DMS 273 (cell line): ENCODE results near the gene SPDL1.

Experiments used
- DNase-seq: peaks from one replicate; lab custom pipeline; 2025; ENCODE audit not compliant: unreplicated experiment; lab: John Stamatoyannopoulos, UW

SPDL1 gene, protein sequence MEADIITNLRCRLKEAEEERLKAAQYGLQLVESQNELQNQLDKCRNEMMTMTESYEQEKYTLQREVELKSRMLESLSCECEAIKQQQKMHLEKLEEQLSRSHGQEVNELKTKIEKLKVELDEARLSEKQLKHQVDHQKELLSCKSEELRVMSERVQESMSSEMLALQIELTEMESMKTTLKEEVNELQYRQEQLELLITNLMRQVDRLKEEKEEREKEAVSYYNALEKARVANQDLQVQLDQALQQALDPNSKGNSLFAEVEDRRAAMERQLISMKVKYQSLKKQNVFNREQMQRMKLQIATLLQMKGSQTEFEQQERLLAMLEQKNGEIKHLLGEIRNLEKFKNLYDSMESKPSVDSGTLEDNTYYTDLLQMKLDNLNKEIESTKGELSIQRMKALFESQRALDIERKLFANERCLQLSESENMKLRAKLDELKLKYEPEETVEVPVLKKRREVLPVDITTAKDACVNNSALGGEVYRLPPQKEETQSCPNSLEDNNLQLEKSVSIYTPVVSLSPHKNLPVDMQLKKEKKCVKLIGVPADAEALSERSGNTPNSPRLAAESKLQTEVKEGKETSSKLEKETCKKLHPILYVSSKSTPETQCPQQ

DNA sequence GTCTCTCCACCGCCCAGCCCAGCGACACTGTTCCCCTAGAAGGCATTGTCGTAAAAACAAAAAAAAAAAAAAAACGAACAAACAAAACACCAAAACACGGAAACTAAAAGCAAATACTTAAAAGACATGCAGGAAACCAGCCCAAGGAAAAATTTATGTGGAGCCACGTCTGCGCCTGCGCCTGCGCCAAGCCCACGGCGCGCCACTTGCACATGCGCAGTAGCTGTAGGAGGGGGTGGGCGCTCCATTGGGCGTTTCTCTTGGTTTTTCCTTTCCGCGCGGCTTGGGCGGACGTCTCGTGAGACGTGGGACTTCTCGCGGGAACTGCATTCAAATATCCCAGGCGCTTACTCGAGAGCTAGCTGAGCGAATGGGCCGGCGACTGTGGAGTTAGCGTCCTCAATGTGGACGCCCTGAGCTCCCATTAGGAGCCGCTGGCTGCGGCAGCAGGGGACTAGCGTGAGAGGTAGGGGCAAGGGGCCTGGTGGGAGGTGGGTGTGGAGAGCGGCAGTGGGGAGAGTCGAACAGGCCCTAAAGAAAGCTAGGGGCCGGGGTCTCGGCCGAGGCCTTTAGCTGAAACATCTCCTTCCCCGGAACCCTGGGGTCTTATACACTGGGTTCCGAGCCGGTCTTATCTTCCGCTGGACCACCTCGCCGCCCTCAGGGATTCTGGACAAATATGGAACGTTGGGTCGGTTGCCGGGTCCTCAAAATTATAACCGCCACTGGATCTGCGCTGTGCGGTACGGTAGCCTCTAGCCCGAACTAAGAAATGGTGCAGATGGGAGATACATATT, at the start of gene SPDL1:
Gene SPDL1 (plus strand): TSS at position 350 of the 797 bp plus-strand sequence. CDS start 4,644 bp downstream, outside the sequence.
- DNase-seq: peak; percentile 98

DNA sequence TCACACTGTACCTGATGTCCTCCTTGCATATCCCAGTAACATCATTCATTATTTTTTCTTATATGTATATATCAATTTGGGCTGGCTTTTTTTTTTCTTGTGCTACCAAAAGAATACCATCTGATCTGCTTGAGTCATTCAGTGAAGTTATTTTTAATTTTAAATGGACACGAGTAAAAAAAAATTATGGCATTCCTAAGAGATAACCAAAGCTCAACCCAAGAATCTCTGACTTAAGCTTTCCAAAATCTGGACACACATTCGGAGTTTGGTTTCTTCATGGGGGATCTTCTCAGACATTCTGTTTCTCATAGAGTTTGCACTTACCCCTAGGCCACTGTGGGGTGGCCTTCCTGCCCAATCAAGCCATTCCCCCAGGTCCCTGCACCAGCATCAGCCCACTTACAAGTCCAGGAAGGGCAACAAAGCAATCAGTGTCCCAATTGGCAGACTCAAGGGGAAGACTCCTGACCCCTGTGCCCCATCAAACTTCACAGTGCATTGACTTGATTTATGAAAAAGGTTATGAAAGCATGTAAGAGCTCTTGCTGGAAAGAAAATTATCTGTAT, 49.2 kb upstream of the SPDL1 start:
- DNase-seq: no peak

DNA sequence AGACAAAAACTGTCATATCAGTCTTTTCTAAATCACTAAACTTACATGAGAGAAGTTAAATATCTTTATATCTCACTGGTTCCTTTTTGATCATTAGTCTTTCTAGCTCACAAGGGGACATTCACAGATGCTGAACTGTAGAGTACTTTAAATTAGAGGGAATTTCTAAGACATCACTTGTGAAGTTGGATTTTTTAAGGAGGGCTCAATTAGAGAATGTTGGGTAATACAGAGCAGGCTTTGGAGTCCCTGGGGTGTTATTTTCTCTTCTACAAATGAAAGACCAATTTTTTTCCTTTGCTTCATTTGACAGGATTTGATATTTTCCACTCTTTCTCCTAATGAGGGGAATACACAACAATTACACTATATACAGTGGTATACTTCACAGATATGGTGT, 48.6 kb upstream of the SPDL1 start:
- no peak for DNase-seq

DNA sequence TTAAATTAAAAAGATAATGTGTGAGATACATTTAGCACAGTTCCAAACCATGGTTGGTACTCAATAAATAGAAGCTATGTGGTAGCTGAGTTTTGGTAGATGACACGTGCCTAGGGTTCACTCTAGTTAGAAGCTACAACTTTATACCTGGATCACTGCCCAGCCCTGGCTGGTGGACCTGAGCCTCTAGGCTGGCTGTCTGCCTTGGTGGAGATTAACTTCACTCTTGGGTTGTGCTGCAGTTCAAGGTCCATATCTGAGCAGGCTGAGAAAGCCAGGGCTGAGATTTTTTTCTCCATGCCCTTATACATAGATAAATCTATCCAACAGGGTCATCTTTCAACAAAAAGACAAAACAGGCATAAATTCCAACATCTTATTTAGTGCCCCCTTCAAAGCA, 44.6 kb upstream of the SPDL1 start:
- DNase-seq: peak; percentile 7

DNA sequence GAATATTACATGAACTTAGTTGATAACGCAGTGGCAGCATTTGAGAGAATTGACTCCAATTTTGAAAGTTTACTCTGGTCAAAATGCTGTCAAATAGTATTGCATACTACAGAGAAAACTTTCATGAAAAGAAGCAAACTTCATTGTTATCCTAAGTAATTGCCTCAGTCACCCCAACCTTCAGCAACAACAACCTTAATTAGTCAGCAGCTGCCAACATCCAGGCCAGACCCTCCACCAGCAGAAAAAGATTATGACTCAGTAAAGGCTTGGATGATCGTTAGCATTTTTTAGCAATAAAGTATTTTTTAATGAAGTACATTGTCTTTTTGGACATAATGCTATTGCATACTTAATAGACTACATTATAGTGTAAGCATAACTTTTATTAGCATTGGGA, 40.8 kb upstream of the SPDL1 start:
- DNase-seq: no peak

DNA sequence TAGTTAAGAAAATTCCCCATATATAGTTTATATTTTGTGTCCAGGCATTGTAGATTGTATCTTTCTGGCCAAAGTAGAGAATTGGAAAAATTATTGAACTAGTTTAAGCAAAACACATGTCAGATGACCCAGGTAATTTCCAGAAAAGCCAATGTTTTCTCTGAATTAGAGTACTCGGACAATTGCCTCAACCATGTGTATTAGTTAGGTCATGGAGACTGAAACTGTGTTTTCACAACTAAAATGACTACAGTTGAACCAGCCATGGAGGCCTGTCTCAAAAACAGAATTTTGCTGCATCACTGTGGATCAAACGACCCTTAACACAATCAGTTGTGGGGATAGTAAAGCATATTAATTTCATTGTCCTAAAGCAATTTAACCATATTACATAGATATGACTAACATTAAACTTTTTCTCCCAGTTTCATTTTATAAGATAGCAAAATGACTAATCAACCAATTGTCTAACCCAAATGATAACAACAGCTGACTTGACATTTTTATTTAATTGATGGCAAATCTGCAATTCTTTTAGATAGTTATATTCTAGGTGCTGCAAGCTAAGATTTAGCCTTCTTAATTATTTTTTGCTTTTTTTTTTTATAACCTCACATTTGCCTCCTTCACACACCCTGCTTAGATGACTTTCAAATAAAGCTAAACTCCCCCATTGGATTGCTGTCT, 39.2 kb upstream of the SPDL1 start:
- no peak for DNase-seq

DNA sequence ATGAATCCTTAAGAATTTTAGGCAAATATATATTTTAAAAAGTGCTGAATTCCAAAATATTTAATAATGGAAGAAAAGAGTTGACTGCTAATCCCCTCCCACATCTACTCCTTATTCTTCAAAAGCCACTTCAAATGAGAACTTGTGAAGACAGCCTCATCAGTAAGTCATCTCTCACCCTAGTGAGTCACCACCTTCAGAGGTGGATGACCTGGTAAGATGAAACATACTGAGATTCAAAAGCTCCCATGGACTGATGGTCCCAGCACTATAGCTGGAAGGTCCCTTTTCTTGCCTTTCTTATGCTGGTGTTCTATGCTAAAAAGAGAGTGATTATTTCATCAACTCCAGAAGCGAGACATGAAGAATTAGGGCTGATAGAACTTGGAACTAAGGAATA, 37.8 kb upstream of the SPDL1 start:
- no peak for DNase-seq

DNA sequence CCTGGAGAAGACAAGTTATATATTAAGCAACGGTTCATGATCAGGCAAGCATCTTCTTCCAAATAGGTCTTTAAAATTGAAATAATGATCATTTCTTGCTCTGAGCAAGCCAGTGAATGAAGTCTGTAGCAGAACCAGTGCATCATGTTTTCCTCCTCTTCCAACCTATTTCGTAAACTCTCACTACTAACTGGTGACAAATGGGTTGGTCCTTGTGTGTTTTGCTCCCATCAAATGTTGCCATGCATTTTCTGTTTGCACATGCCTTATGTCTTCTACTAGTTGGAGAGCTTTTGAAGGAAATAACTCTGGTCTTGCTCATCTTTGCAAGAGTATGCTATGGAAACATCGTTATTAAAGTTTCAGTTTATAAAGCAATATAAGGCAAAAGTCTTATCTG, 37.2 kb upstream of the SPDL1 start:
- no peak for DNase-seq

DNA sequence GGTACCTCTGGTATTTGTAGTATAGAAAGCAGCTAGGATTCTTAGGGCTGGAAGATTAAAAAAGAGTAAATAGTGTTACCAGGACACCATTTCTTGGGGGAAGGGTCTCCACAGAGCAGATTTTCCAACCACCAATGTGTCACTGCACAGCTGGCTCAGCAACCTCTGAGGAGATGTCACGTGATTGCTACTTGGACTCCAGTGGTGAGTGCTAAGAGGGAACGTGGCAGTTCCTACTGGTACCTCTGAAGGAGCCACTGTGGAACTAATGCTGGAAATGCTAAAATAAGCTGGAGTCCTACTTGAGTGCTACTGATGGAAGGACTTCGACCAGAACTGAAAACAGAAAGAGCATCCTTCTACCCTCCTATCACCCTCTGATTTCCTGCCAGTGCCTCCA, 36.1 kb upstream of the SPDL1 start:
- DNase-seq: no peak

DNA sequence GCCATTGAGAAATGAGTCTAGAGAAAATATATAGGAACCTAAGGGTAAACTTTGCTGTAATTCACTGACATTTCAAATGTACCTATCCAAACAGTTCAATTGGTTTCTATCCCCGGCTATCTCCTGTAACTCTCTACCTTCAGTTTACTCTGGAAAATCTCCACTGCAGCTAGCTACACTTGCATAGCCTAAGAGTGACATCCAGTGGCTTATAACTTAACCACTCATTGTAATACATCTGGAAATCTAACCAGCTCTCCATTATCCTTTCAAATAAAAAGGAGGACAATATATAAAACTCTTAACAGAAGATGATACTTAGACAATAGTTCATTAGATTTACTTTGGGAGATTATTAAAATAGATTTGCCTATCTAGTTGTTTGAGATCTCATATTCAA, 35.3 kb upstream of the SPDL1 start:
- peak; percentile 70 for DNase-seq

DNA sequence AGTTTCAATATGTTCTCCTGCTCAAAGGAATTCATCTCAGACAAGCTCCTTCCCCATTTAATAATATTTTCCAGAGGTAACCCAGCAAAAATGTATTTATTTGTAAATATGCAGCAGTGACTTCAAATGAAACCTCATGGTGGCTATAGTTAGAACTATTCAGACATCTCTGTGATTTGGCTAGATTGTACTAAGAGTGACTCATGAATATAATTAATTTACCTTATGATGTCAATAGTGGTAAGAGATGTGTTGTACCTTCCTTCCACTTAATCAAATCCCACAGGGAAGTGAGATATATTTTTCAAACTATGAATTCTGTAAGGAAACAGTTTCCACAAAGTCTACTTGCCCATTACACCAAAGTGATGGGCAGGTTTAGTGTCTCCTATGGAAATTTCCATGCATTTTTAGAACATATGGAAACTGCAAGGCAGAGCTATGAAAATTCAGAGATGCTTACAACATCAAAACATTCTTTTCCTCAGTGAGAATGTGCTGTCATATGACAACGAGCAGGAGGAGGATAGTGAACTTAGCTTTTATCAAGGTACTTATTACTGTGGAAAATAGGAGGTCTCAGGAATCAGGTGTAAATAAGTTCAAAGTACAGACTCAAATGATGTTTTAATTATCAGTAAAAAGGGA, 34.0 kb upstream of the SPDL1 start:
- DNase-seq: no peak

DNA sequence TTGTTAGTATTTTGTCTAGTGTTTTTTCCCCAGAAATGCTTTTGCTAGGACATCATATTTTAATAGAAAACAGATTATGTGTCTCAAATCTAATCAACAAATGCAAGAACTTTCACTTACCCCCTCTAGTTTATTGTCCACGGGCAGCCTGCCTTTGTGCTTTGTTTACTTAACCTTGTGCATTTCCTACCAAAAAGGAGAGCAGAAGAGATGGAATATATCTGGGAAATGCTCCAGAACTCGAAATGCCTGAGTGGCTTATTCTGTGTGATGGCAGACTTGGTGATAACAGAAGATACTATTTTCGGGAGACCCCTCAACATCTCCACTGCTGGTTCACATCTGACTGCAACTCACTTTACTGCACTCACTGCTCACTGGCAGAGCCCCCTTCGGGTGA, 33.3 kb upstream of the SPDL1 start:
- no peak for DNase-seq

DNA sequence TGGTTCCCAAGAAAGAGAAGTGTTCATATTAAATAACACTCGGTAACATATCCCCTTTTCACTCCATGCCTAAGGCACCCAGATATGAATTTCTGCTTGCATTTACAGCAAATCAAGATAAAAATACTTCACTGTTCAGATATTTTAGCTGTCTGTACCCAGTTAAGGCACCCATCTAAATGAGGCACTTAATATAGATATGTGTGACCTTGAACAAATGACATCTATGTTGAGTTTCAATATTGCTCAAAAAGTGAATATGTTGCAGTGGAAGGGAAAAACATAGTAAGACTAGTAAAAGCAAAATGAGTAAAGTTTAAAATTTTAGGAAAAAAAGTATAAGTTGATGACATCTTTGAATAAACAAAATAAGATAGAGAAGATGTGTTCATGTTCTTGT, 32.4 kb upstream of the SPDL1 start:
- no peak for DNase-seq

DNA sequence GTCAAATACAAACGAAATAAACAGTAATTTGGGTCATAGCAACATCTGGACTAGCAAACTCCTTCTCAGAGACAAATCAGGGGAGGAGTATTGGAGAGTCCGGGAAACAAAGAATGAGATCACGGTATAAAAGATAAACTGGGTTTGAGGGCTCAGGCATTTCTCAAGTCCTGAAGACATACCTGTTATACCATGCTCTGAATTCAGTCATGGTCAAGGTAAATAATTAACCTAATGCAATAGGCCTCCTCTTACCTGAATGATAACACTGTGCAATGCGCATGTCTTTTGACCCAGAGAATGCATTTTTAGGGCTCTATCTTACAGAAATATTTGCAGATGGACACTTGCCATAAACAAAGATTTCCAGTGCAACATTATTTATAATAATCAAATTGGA, 31.9 kb upstream of the SPDL1 start:
- DNase-seq: no peak

DNA sequence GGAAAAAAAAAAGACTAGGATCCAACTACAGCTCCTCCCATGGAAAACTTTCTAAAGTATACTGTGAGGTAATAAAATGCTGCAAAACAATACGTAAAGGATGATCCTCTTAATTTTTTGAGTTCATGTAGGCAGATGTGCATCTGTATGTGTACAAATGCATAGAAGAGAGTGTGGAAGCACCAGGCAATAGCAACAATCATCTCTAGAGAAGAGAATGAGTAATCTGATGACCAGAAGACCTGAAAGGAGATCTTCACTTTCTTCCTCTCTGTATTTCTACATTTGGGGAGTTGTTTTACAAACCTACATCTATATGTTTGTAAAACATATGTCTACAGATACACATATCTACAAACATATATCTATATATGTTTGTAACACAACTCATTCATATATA, 29.3 kb upstream of the SPDL1 start:
- DNase-seq: no peak

DNA sequence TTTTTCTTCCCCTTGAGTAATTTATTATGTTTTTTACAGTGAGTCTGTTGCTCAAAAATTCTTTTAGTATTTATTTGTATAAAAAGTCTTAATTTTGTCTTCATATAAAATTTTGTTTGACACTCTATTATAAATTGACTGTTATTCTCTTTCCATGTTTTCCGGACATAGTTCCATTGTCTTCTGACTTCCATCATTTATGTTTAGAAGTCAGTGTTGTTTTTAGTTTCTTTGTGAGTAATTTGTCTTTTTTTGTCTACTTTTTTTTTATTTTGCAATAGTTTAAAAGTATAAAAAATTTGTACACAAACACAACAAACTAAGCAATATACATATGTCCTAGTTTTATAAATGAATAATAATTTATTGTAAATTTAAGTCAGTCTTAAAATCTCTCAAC, 25.7 kb upstream of the SPDL1 start:
- no peak for DNase-seq

DNA sequence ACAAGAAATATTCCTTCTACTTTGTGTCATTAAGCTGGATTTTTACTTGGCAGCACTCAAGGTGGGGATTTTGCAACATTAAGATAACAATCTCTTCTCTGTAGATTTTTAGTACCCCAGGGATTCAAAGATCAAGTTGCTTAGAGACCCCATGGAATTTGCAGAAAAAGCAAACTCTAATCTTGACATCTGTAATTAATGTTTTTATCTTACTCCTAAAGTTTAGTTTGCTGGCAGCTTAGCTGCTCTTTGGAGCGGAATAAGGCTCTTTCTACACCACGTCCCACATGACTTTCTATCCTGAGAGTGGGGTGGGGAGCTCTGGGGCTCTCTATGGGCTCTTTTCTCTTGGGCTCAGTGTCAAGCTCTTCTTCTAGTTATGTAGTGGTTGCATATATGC, 21.7 kb upstream of the SPDL1 start:
- no peak for DNase-seq

DNA sequence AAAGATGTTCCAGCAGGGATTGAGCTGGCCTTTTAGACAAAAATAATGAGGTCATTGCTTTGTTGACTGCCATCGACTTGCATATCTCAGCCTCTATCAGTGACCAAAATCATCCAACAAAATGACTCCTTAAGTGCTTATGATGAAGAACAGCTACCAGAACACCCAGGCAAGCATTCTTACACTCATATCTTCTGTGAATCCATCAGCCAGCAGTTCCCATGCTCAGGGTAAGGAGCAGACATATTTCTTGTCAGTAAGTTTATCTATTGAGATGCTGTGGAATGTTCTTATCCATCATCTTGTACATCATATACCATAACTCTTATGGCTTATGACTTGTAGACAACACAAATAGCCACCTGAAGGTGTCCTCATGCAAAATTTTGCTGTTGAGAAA, 20.2 kb upstream of the SPDL1 start:
- no peak for DNase-seq

DNA sequence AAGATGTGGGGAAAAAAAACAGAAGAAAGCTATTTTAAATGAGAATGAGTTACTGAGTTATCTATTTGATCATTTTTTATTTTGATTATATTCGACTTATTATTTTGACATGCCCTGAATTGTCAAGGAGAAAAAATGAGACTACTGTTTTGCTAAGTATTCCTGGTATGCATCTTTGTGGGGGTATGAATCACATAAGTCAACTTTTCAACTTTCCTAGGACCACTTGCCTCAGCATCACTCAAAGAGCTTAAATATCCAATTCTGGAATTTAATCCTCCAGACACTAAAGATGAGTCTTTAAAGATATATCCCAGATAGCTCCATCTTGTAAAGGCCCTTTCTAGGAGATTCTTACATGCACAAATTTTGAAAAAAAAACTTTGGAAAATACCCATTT, 17.4 kb upstream of the SPDL1 start:
- no peak for DNase-seq

DNA sequence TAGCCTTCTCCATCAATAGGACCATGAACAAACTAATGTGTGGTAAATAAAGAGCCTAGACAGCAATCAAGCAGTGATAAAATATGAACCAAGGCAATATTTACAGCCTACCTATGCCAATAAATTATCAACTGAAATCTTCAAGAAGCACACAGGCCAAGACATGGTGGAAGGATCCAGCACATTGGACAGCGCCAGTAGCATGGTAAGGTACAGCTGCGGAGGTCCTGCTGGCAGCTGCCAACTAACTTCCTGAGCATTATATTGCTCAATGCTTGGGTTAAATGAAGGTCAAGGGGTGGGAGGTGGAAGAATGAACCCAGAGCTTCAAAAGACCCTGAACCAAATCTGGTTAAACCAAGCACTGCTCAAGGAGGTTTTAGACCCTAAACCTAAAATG, 16.5 kb upstream of the SPDL1 start:
- DNase-seq: no peak

DNA sequence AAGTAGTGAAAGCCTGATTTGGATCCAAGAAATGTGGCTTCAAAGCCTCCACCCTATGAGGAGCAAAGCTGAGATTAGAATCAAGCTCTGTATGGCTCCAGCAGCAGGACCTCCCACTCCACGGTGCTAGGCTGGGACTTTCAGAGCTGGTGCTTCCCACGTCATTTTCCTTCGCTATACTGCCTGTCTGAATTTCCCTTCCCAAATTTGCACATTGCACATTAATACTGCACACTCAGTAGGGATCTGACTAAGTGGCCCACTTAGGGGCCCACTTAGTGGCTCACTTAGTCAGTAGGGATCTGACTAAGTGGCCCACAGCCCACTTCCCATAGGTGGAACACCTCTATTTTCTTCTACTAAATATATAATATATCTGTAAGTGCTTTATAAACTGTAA, 14.1 kb upstream of the SPDL1 start:
- DNase-seq: no peak
